GM18508 (cell line): ENCODE results near the gene KIF18A.

Experiments
- ATAC-seq: cut with Tn5 transposase; IDR thresholded peaks from one replicate; pipeline ENCODE4 v1.9.1; 2021; ENCODE audit warnings: moderate number of reproducible peaks; ENCODE audit not compliant: insufficient read depth, unreplicated experiment

KIF18A gene

DNA sequence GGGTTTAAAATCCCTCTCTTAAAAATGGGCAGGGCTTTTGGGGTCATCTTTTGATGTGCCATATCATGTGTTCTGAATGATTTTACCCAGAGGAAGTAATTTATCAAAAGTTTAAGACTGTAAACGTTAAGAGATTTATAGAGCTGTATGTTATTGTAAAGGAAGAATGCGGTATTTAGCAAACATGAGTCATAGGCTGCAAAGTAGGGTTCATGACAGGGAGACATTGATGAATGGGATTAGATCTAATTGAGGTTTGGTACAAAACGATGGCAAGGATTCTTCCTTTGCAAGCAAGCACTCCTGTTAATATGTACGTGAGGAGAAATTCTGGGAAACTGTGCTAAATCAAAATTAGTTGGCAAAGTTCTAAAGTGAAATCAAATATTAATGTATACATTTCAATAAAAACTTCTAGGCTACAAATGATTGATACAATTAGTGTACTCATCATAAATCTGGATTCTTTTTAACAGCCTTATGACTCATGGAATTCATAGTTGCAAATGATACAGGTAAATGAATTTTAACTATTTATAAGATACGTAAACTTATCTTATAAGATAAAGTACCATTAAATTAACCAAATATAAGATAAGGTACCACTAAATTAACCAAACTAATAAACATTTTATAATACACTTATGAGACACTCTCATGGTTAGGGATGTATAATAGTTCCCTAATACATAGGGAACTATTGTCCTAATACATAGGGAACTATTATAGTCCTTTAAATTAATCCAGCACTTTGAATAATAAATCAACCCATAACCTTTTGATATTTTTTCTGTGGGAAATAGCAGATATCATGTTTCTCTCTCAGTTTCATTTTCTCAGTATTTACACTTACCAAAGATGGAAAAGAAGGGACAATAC is 58.4 kb downstream of the KIF18A start:
- no peak for ATAC-seq

DNA sequence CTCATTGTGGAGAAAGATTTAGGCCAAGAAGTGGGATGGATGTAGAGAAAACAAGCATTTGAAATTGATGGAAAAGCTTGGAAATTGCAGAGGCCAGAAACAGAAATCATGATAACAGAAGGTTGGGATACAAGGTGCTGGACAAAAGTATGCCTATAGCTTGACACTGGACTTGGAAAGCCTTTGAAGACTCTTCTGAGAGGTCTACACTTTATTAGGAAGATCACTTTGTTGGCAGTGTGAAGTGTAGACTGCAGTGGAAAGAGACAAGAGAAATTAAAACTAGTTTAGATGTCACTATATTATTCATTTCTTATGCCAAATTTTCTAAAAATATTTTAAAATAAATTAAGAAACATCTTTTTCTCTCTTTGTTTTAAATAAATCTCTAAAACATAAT is 59.1 kb downstream of the KIF18A start:
- no peak for ATAC-seq

DNA sequence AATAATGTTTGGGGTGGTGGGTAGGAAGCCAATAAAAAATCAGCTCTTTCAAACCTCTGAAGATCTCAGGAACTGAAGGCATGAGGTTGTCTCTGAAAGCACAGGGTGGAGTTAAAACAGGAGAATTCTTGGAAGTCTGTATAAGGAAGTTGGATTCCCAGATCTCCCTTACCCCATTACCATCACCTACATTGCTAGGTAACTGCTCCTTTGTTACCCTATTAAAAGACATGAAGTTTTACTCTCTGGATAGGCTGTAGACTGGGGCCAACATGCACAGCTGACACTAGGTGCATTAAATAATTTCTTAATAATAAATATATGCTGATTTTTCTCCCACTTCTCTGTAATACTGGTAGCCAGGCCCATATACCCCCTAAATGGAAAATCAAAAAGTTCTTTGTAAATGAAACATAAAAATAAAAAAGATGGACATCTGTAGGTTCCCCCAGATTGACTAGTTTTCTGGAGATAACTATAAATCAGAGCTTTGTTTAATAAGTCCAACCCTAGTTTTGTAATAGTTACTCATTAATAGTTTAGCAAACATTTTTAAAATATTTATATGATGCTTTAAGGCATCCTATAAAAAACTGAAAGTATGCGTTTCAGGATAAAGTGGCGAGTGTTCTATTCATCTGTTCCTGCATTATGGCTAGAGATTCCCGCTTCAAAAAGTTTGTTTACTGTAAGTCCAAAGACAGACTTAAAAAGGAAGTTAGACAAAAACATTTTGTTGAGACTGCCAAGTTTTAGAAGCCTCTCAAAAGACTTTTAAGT is 63.8 kb downstream of the KIF18A start:
- no peak for ATAC-seq

DNA sequence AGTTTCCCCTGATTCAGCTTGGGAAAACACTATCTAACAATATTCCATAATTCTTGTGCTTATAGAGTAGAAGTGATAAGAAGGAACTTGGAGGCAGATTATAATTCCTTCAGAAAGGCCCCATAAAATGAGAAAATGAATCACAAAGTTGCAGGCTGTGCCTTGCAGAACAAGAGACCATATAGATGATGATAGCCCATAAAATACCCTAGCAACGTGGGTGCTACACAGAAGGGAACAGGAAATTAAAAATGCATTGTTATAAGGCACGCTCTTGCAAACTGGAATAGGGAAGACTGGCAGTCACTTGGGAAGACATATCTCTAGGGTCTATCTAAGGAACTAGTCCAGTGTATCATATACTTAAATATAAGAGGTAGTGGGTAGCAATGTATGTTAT is 67.6 kb downstream of the KIF18A start:
- no peak for ATAC-seq

DNA sequence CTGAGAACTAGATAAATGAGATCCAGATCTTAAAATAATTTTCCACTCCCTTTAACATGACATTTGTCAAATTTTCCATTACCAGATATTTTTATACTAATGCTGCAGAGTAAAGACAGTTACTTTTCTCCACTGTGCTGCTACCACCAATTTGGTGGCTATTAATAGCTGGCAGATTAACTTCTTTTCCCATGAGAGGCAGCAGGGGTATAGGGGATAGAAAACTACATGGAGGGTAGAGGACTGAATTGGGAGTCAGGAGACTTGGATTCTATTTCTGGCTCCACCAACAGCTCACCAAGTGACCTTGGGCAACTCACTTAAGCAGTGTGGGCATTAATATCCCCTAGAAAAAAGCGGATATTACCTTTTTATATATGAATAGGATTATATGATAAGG is 69.2 kb downstream of the KIF18A start:
- ATAC-seq = no peak

DNA sequence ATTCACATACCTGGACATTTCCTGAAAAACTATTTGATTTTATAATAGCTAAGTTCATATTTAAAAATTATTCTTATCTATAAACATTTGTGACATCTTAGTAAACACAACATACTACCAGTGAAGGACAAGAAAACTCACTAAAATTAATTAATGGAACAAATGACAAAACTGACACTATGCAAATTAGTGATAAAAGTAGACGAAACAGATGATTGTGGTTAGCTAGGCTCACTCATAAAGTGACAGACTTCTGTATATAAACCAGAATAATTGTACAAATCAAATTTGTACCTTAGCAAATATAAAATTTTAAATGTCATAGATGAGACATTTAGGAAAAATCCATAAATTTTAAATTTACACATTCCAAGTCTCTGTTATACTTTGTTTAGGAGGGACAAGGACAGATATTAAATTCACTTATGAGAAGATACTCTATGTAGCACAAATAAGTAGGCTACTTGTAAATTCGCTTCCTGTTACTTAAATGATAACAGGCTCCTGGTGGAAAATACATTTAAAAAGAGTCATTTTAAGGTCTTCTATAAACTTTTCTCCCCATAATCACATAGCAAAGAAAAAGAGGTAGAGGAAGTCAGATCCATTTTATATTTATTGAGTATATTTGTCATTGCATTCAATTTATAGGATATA is 81.2 kb downstream of the KIF18A start:
- ATAC-seq = peak; percentile 65

DNA sequence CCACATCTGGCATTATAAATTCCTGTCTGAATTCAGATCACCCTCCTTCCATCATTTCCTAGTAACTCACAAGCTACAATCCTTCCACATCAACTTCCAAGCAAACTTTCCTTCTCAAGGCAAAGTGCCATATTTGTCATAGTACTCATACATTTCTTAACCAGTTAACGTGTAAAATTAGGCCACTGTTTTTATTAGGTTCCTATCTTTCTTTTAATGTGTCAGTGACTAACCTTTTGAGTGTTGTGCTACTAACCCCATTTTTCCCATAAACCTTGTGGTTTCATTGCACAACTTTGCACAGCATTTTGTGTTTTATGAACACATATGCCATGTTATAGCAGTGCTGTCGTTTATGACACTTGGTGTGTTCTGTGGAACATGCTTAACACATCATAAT is 90.1 kb downstream of the KIF18A start:
- no peak for ATAC-seq

DNA sequence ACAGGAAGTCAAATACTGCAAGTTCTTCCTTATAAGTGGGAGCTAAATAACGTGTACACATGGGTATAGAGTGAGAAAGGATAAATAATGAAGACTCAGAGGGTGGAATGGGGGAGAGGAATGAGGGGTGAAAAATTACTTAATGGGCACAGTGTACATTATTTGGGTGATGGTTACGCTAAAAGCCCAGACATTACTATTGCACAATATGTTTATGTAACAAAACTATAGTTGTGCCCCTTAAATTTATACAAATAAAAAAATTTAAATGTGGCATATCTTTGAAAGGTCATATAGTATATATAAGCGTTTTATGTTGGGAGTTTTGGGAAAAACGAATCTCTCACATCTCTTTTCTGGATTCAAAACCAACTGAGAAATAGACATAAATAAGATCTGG is 96.1 kb downstream of the KIF18A start:
- ATAC-seq = no peak

DNA sequence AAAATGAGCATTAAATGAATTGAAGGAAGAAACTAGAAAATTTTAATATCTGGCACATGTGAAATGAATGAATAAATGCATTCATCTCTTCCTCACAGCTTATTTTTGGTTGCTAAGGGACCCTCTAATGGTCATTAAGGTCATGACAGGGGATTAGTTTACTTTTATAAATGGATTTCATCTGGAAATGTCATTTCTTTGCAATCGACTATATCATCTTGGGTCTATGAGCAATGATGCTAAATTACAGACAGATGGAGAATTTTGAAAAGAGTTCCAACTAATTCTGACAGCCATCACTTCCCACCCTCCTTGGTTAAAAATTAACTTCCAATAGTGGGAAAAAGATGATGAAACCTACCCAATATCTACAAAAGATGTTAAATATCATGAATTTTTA is 98.0 kb downstream of the KIF18A start:
- no peak for ATAC-seq

DNA sequence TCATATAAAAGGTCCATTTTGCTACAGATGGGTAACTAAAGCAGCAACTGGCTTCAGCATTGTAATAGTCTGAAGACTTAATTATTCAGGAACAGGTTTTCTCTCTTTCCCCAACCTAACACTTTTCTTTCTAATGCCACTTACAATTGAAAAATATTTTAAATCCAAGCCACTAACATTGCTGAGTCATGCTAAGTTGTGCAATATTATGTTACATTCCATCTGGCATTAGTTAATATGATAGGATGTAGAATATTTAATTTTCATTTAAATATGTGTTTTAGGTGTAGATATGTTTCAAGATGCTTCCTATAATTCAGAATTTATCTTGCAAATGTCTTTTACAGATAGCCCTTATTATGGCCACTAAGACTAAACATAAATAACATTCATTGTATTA is 98.6 kb downstream of the KIF18A start:
- no peak for ATAC-seq

DNA sequence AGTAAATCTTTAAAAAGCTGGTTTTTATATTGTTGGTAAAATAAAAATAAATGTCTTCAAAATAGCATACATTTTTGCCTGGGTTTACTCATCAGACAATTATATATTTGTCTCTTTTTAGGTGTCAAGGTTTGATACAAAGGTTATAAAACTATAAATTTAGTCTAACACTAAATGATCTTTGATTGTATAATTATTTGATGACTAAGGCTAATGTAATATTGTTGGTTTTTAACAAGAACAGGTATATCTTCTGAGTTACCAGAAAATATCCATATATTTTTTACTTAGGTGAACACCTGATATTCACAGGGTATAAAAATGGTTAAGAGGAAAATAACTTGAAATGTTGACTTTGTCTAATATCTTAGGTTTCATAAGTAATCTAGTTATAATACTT is 104.3 kb downstream of the KIF18A start:
- no peak for ATAC-seq

DNA sequence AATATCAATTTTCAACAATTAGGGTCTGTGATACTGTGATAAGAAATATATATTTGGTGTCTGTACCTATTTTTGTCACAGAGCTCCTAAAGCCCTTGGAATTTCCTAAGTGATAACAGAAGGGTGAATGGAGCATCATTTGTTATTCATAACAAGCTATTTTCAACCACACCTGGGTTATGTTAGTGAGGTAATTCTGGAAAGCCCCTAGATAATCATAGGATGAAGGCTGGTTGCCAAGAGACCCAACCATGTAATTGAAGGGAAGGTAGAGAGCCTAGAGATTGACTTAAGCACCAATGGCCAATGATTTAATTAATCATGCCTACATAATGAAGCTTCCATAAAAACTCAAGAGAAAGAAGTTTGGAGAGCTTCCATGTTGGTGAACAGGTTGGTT is 109.4 kb downstream of the KIF18A start:
- ATAC-seq = no peak

DNA sequence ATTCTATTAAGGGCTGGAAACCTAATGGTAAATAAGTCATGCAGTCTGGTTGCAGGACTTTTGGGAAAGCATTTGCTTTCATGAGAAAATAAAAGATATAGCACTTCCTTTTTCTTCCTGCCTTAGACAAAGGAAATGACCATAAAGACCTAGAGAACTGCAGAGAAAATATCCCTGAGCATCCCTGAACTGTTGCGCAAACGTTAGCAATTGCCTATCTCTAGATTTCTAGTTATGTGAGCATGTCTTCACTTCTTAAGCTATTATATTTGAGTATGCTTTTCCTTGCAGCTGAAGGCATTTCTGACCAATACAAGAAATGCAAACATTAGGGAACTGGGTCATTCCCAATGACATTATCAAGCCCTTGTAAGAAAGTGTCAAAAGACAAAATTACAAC is 110.6 kb downstream of the KIF18A start:
- no peak for ATAC-seq

DNA sequence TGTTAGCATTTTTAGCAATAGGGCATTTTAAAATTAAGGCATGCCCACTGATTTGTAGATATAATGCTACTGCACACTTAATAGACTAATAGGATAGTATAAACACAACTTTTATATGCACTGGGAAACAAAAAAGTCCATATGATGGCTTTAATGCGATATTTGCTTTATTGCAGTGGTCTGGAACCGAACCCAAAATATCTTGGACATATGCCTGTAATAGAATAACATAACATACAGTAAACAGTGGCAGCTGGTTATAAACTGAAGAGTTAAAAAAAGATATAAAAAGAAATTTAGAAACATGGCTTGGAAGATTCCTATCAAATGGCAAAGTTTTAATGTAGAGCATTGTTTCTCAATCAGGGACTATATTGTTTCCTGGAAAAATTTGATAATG is 111.9 kb downstream of the KIF18A start:
- ATAC-seq = no peak

DNA sequence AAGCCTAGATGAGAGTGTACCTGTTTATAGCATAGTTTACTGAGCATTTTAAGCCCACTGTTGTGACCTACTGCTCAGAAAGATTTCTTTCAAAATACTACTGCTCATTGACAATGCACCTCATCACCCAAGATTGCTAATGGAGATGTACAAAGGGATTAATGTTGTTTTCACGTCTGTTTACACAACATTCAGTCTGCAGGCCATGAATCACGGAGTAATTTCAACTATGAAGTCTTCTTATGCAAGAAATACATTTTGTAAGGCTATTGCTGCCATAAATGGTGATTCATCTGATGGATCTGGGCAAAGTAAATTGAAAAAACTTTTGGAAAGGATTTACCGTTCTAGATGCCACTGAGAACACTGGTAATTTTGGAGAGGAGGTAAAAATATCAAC is 112.9 kb downstream of the KIF18A start:
- no peak for ATAC-seq

DNA sequence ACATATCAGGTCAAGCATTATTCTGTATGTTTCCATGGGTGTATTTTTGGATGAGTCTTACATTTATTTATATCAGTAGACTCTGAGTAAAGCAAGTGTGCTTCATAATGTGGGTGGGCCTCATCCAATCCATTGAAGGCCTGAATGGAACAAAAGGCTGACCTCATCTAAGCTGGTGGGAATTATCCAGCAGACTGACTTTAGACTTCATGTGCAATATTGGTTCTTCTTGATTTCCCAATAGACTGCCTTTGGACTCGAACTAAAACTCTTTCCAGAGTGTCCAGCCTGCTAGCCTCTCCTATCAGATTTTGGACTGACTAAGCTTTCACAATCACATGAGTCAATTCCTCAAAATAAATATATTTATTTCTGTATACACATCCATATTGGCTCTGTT is 116.2 kb downstream of the KIF18A start:
- ATAC-seq = no peak

DNA sequence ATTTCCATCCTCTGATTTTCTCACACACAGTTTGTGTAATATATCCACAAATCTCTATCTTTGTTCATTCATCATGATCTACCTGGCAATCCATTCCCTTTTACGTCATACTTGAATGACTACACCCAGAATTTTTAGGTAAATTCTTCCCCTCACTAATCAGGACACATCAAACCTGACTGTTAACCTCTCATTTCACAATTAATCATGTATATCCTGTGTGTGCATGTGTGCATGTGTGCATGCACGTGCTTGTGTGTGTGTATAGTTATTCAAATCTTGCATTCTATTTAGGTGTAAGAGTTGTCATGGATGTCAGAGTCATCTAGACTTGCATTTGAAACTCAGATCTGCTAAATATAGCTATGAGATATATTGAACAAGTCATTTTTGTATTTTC is 130.4 kb downstream of the KIF18A start:
- no peak for ATAC-seq

DNA sequence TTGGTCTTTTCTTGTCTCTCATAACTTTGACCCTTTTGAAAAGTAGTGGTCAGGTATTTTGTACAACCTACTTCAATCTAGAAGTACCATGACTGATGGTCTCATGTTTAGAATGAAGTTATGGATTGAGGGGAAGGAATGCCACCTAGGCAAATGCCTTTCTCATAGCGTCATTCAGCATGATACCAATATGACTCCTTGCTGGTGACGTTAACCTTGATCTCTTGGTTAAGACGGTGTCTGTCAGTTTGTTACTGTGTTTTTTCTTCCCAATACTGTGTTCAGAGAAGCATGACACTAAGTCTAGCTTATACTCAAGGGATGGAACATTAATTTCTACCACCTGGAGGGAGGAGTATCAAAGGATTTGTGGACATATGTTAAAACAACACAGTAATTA is 130.9 kb downstream of the KIF18A start:
- ATAC-seq = no peak

DNA sequence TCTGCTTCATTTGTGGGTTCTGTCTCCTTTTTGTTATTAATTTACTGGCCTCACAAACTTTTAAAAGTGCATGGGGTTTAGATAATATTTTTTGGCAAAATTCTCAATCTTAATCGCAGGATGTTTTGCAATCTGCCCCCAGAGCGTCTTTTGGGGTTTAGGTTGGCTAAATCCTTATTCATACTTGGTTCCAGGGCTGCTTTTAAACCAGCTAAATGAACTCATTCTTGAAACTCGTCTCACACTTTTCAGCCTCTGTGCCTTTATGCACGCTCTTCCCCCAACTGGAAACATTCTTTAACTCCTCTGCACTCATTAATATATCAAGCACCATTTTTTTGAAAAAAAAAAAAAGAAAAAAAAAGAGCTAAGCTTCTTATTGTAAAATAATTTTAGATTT is 131.7 kb downstream of the KIF18A start:
- no peak for ATAC-seq

DNA sequence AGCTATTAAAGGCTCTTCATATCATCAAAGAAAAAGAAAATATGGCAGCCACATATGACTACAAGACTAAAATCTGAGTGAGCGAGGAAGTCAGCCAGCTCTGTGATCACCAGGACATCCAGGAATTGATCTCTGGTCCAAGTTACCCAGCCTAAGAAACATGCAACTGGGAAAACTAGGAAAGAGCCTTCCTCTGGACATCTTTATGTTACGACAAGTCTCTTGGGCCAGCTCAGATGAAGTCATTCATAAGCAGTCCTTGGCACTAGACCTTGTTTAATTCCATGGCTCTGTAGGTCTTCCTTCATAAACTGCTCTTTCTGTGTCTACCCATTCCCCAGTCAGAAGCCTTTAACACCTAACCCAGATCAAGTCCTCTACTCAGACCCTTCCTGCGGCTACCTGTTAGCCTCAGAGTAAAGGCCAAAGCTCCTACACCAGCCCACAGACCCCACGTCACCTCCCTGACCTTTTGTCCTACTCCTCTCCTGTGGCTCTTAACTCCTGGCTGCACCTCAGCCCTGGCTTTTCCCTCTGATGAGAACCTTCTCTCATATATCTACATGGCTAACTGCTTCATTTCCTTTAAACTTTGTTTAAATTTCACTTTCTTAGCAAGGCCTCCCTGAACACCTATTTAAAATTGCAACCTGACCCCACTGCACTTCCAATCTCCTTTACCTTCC is 134.0 kb downstream of the KIF18A start:
- ATAC-seq = no peak
